GM18502 (cell line): ENCODE measurements around the gene RNF41.
"Not testable (repeated sequence)": the region's sequence is repeated elsewhere in the genome, so short reads cannot be mapped to it uniquely, and the experiment has no call there.

ENCODE experiments used
- ATAC-seq: cut with Tn5 transposase; IDR thresholded peaks from one replicate; pipeline ENCODE4 v1.9.1; 2021; ENCODE audit warnings: mild to moderate bottlenecking; ENCODE audit not compliant: unreplicated experiment, poor library complexity

The RNF41 gene

DNA sequence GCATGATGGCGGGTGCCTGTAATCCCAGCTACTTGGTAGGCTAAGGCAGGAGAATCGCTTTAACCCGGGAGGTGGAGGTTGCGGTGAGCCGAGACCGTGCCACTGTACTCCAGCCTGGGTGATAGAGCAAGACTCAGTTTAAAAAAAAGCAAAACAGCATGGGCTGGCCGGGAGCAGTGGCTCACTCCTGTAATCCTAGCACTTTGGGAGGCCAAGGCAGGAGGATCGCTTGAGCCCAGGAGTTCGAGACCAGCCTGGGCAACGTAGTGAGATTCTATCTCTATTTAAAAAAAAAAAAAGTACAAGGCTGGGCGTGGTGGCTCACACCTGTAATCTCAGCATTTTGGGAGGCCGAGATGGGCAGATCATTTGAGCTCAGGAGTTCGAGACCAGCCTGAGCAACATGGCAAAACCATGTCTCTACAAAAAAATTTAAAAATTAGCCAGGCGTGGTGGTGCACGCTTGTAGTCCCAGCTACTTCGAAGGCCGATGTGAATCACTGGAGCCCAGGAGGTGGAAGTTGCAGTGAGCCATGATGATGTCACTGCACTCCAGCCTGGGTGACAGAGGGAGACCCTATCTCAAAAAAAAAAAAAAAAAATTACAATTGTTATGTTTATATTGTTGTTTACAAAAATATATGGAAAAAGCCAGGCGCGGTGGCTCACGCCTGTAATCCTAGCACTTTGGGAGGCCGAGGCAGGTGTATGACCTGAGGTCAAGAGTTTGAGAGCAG lies 65.1 kb downstream of the RNF41 start:
- not testable (repeated sequence) for ATAC-seq

DNA sequence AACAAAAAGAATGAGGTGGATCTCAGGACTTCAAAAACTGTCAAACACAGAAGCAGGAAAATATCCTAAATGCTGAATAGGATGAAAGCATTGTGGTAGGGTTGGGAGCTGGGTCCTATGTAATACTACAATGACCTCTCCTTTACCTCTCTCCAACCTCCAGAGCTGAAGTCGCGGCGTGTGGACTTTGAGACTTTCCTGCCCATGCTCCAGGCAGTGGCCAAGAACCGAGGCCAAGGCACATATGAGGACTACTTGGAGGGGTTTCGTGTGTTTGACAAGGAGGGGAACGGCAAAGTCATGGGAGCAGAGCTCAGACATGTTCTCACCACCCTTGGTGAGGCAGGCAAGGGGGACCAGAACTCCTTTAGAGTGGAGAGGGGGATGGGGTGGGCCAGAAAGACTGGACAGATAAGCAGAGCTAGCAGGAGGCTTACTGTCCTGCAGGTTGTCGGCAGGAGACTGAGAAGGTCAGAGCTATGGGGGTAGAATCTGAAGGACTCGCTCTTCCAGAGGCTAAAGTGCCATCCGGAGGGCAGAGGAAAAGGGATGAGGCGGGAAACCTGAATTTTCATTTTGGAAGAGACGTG lies 66.4 kb downstream of the RNF41 start:
- no peak for ATAC-seq

DNA sequence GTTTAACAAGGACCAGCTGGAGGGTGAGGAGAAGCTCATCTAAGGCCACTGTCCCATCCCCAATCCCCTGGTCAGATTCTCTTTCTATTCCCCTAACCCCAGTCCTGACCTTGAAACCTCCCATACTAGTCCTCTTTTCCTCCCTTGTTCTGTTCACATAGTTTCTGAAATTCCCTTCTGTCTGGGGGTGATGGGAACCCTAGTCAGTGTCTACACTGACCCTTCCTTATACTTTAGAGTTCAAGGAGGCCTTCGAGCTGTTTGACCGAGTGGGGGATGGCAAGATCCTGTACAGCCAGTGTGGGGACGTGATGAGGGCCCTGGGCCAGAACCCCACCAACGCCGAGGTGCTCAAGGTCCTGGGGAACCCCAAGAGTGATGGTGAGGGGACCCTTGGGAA lies 66.9 kb downstream of the RNF41 start:
- ATAC-seq, result no peak

DNA sequence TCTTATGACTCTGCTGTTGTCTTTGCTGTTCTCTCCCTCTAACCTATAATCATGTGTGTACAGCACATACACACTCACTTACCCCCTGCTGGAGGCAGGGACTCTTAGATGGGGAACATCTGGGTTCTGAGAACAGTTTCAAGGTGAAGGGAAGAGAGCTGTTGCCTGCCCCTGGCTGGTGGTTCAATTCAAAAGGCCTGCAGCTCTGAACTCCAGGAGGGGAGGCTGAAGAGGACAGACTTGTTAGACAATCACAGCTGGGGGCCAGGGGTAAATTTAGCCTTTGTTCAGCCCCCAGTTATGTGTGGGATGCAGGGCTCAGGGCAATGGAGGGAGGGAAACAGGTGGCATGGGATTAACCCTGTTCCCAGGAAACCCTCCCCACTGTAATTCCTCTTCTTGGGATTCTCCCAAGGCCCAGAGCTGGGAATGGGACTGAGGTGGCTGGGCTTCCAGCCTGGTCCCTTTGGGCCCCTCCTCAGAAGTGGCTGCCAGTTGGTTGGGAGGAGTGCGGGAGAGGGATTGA lies 67.4 kb downstream of the RNF41 start:
- no peak for ATAC-seq

DNA sequence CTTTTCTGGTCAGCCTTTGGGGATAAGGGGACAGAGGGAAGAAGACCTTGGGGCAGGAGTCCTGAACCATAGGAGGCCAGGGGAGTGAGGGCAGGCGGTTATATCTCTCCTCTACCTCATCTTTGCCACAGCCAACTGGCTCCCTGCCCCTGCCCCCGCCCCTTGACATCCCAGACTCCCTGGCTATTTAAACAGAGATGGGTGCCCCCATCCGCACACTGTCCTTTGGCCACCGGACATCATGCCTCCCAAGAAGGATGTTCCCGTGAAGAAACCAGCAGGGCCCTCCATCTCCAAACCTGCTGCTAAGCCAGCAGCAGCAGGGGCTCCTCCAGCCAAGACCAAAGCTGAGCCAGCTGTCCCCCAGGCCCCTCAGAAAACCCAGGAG lies 68.0 kb downstream of the RNF41 start:
- ATAC-seq, result no peak

DNA sequence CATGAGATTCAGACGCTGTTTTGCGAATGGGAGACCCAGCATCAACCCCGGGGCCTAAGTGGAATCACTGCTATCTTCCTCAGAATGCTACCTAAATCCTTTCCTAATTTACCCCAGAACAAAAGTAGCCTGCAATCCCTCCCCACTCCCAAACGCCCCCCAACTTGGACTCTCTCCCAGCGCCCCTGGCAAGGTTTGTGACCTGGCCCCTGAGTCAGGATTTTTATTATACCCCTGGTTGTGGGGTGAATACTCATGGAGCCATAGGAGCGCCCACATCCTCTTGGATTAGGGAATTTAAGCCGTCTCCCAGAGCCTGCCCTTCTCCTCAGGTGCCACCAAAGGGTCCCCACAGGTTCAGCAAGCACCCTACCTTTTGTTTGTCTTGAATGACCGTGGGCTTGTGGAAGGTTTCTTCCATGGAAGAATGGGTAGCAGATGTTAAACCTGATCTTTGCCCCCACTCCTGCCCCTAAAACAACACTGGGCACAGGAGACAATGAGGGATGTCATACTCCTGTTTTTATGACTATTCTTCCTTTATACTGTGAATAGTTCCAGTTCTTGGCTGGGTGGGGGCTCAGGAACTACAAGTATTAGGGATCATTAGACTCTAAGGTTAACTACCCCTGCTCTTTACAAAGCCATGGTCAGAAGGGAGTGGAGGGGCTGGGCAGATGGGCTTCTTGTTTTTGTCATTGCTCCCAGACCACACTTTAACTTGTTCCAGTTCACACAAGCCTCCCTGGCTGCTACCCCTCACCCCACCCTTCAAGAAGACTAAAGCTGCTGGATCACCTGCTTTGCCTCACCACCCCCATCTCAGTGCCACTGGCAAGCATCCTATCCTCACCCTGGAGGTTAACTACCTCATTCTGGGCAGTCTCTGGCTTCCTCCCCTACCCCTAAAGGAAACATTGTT lies 68.7 kb downstream of the RNF41 start:
- ATAC-seq, result no peak
